Measurements from ENCODE around the gene CUL3.

GRCh38 chr2:224457408-224458096 lies 127.6 kb downstream of the CUL3 start:
- TF ChIP-seq POLR2A (IDR thresholded peaks at IDR 0.05; ENCODE audit: low read length) (no peak), GATA1 (IDR thresholded peaks at IDR 0.05; ENCODE audit: low read depth, low read length) (no peak)

All from erythroblast (primary cell).